DND-41 (cell line): Measurements from ENCODE around the gene C5.

Source experiments
- ATAC-seq: fragments of 200-7000 bp; cut with Tn5 transposase; 3 replicates; pipeline ENCODE4 v1.9.1; 2021; ENCODE audit warnings: low read depth; ENCODE audit not compliant: insufficient read depth
- DNase-seq: peaks from one replicate; pipeline ENCODE4 v3.0.0-alpha.2; 2020
- H2AFZ ChIP-seq: 2 replicates; pipeline ENCODE4 v1.6.0; 2012; ENCODE audit warnings: low read depth, low read length
- H3K27ac ChIP-seq: 2 replicates; pipeline ENCODE4 v1.5.1; 2012; ENCODE audit warnings: low read length, inconsistent platforms
- H3K27me3 ChIP-seq: fragments of 200-600 bp; sonication (generic); 2 replicates; pipeline ENCODE4 v1.6.0; 2012; ENCODE audit warnings: low read length, mild to moderate bottlenecking, inconsistent platforms; ENCODE audit not compliant: insufficient read depth, poor library complexity
- H3K36me3 ChIP-seq: 2 replicates; pipeline ENCODE4 v1.5.1; 2012; ENCODE audit warnings: low read length, inconsistent platforms; ENCODE audit not compliant: insufficient read depth
- H3K4me1 ChIP-seq: 2 replicates; pipeline ENCODE4 v1.5.1; 2012; ENCODE audit warnings: mild to moderate bottlenecking, low read length; ENCODE audit not compliant: insufficient read depth
- H3K4me2 ChIP-seq: 2 replicates; pipeline ENCODE4 v1.6.0; 2012; ENCODE audit warnings: mild to moderate bottlenecking, moderate library complexity, low read length, inconsistent platforms; ENCODE audit not compliant: insufficient read depth
- H3K4me3 ChIP-seq, 2 experiments: fragments of 200-600 bp in 1 of 2; shearing (Covaris generic) in 1 of 2; 2 replicates each; pipeline ENCODE4 v1.5.1; 2012 to 2016; ENCODE audit warnings: inconsistent platforms in 2 of 2, low read length in 2 of 2, mild to moderate bottlenecking in 2 of 2, low read depth in 1 of 2, moderate library complexity in 1 of 2
- H3K79me2 ChIP-seq: 2 replicates; pipeline ENCODE4 v1.6.0; 2012; ENCODE audit warnings: low read length, inconsistent platforms; ENCODE audit not compliant: insufficient read depth
- H3K9ac ChIP-seq: 2 replicates; pipeline ENCODE4 v1.6.0; 2012; ENCODE audit warnings: low read depth, mild to moderate bottlenecking, inconsistent platforms, low read length, moderate library complexity
- H3K9me3 ChIP-seq: 2 replicates; pipeline ENCODE4 v1.5.1; 2012; ENCODE audit warnings: low read length, moderate library complexity, mild to moderate bottlenecking, inconsistent platforms; ENCODE audit not compliant: insufficient read depth, severe bottlenecking
- H4K20me1 ChIP-seq: 2 replicates; pipeline ENCODE4 v1.6.0; 2012; ENCODE audit warnings: low read length; ENCODE audit not compliant: insufficient read depth
- CTCF ChIP-seq: IDR thresholded peaks from 2 replicates; pipeline ENCODE4 v1.5.1; 2012; ENCODE audit warnings: borderline replicate concordance, low read length, moderate library complexity, mild to moderate bottlenecking; ENCODE audit not compliant: poor library complexity, severe bottlenecking; ENCODE audit errors: extremely low read depth
- EZH2 ChIP-seq: IDR thresholded peaks from 3 replicates; pipeline ENCODE4 v1.6.1; 2012; ENCODE audit warnings: borderline replicate concordance, low read depth, mild to moderate bottlenecking, moderate library complexity, low read length, inconsistent platforms; ENCODE audit not compliant: severe bottlenecking

Gene C5

GRCh38 chr9:120915854-120916470 lies 134.1 kb downstream of the C5 start:
- Histone ChIP-seq H3K9me3 (no peaks in the 10 kb centered on the region), H3K79me2 (no peaks in the 10 kb centered on the region), H3K27ac (no peak overlapping the region), H4K20me1 (no peaks in the 10 kb centered on the region), H3K4me1 (peaks cover 10% of the 10 kb centered on the region), H2AFZ (no peak overlapping the region), H3K4me3 (no peak overlapping the region), H3K27me3 (no peaks in the 10 kb centered on the region), H3K4me2 (peak overlapping the region; percentile 7; the same call in 1 of the 2 replicates), H3K9ac (no peak overlapping the region), H3K36me3 (no peaks in the 10 kb centered on the region)
- DNase-seq = peak; percentile 56
- peak; percentile 89 for ATAC-seq
- TF ChIP-seq CTCF = no peak
- TF ChIP-seq EZH2 = no peak

GRCh38 chr9:120914953-120915352 lies 135.1 kb downstream of the C5 start:
- H3K27ac ChIP-seq = no peak overlapping the region

GRCh38 chr9:120914396-120914795 lies 135.7 kb downstream of the C5 start:
- no peaks in the 10 kb centered on the region for H4K20me1 ChIP-seq
- H3K9ac ChIP-seq = no peak overlapping the region
- no peak overlapping the region for H3K4me2 ChIP-seq
- no peaks in the 10 kb centered on the region for H3K36me3 ChIP-seq
- no peaks in the 10 kb centered on the region for H3K9me3 ChIP-seq
- no peaks in the 10 kb centered on the region for H3K79me2 ChIP-seq
- H3K27ac ChIP-seq = no peak overlapping the region
- H3K27me3 ChIP-seq = no peaks in the 10 kb centered on the region
- ATAC-seq (no peak), DNase-seq (no peak)
- H3K4me1 ChIP-seq = peaks cover 19% of the 10 kb centered on the region
- no peak overlapping the region for H2AFZ ChIP-seq
- no peak overlapping the region for H3K4me3 ChIP-seq
- TF ChIP-seq EZH2 = no peak
- TF ChIP-seq CTCF = no peak

More at GRCh38 chr9:120914953-120915352, 135.1 kb downstream of the C5 start:
- Histone ChIP-seq H3K9ac (no peak overlapping the region), H3K36me3 (no peaks in the 10 kb centered on the region), H4K20me1 (no peaks in the 10 kb centered on the region), H3K27me3 (no peaks in the 10 kb centered on the region), H3K4me2 (no peak overlapping the region), H3K9me3 (no peaks in the 10 kb centered on the region), H3K79me2 (no peaks in the 10 kb centered on the region), H3K4me1 (peaks cover 15% of the 10 kb centered on the region), H3K4me3 (no peak overlapping the region), H2AFZ (no peak overlapping the region)
- TF ChIP-seq CTCF (no peak), EZH2 (no peak)
- ATAC-seq (no peak), DNase-seq (no peak)

- no peak overlapping the region for H3K4me2 ChIP-seq
- no peak overlapping the region for H3K27ac ChIP-seq
- H3K36me3 ChIP-seq = no peaks in the 10 kb centered on the region
- no peak overlapping the region for H3K4me3 ChIP-seq
- H4K20me1 ChIP-seq = no peaks in the 10 kb centered on the region
- H3K9me3 ChIP-seq = no peaks in the 10 kb centered on the region
- DNase-seq = peak; percentile 72
- H3K79me2 ChIP-seq = no peaks in the 10 kb centered on the region
- ATAC-seq = peak; percentile 71
- no peak overlapping the region for H2AFZ ChIP-seq
- no peak overlapping the region for H3K9ac ChIP-seq
- H3K4me1 ChIP-seq = peaks cover 19% of the 10 kb centered on the region
- no peaks in the 10 kb centered on the region for H3K27me3 ChIP-seq
- TF ChIP-seq CTCF (no peak), EZH2 (no peak)
Observed at GRCh38 chr9:120913647-120914264, 136.3 kb downstream of the C5 start.
